AG10803 (cell line): ENCODE data around the gene ZG16.

Source experiments
- DNase-seq: peaks from one replicate; pipeline ENCODE4 v3.0.0; 2010; ENCODE audit warnings: low read depth
- H3K4me3 ChIP-seq: 2 replicates; pipeline ENCODE4 v1.5.1; 2011; ENCODE audit warnings: mild to moderate bottlenecking, low read length, control low read depth
- CTCF ChIP-seq: conservative IDR thresholded peaks from 2 replicates; pipeline ENCODE4 v1.5.1; 2011; ENCODE audit warnings: mild to moderate bottlenecking, low read length, control low read depth, inconsistent platforms

The ZG16 gene

DNA sequence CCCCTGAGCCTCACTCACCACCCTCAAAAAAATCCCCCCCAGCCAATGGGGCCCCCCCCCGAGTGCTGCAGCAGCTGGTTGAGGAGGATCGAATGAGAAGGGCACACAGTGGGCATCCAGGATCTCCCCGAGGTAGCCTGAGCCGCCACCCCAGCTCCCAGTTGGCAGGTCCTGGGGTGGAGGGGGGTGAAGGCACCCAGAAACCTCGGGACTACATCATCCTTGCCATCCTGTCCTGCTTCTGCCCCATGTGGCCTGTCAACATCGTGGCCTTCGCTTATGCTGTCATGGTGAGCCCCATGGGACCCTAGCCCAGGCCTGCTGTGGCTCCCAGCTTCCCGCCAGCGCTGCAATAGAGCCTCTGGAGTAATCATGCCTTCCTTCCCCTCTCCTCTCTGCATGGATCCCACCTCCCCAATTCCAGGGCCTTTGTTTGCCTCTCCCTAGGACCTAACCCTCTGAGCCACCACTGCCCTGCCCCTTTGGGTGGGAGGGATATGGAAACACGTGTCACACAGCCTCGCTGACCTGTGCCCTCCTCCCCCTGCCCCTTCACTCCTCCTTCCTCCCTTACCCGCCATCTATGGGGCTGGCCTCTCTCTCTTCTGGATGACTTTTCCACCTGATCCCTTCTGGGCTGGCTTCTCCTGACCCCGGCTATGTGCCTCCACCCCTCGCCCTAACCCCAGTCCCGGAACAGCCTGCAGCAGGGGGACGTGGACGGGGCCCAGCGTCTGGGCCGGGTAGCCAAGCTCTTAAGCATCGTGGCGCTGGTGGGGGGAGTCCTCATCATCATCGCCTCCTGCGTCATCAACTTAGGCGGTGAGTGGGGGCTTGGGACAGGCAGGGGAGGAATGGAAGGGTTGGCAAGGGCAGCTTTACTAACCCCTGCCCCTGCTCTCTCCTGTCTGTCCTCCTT lies 35.8 kb downstream of the ZG16 start:
- DNase-seq, result no peak
- no peak for TF ChIP-seq CTCF
- H3K4me3 ChIP-seq, result no peak overlapping the region

GRCh38 chr16:29814592-29814991 lies 36.5 kb downstream of the ZG16 start:
- H3K4me3 ChIP-seq, result no peak overlapping the region
- no peak for DNase-seq
- TF ChIP-seq CTCF, result no peak

DNA sequence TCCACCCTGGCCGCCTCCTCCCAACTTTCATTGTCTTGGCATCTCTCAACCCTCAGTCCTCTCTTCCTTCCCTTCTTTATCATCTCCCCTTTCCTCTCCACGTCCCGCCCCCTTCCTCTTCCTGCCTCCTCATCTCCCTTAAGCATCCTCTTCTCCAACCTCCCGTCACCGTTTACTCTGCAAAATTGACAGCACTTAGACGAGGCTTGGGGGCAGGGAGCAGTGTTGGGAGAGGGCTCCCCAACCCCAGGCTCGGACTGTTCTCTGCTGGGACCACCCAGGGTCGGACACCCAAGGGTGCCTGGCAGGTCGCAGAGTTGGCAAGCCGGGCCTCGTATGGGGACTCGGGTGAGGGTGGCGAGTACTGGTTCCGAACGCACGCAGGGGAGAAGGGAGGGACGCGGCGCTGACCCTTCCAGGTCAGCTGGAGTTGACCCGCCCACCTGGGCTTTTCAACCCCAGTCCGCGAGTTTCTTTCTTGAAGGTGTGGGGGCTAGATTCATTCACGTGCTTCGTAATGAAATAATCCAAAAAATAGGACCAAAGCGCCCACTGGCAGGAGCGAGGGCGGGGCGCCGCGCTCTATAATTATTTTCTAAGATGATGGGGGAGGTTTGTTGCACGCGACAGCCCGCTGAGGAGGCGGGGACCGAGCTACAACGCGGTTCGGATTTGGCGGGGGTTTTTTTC lies 37.1 kb downstream of the ZG16 start:
- TF ChIP-seq CTCF, result no peak
- H3K4me3 ChIP-seq, result peak overlapping the region; percentile 89
- DNase-seq, result no peak

- peak; percentile 100 for DNase-seq
- TF ChIP-seq CTCF, result peak; percentile 71
- H3K4me3 ChIP-seq, result peak within 1 kb of the TSS; percentile 89
These were observed 38.0 kb downstream of the ZG16 start, which contains the start of gene PAGR1 for GRCh38 chr16:29815793-29816693. TSS of gene PAGR1 (plus strand) at chr16:29816152. CDS start at chr16:29816526, 374 bp downstream.

DNA sequence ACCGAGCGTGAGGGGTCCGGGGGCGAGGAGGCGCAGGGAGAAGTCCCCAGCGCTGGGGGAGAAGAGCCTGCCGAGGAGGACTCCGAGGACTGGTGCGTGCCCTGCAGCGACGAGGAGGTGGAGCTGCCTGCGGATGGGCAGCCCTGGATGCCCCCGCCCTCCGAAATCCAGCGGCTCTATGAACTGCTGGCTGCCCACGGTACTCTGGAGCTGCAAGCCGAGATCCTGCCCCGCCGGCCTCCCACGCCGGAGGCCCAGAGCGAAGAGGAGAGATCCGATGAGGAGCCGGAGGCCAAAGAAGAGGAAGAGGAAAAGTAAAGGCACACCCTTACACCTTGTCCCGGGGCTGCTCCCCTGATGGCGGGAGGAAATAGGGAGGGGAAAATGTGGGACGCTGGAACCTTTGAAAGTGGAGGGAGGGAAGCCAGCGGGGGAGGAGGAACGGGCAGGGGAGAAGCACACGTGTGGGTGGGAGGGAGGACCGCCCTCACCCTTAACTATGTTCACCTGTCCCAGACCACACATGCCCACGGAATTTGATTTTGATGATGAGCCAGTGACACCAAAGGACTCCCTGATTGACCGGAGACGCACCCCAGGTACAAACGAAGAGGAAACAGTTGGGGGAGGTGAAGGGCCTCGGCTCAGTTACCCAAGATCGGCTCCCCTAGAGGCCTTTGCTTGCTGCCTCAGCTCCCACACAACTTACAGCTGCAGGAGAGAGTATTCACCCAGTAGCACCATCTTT lies 38.8 kb downstream of the ZG16 start:
- peak; percentile 60 for DNase-seq
- no peak; the same call in 1 of the 2 replicates for TF ChIP-seq CTCF
- peak overlapping the region; percentile 89 for H3K4me3 ChIP-seq

DNA sequence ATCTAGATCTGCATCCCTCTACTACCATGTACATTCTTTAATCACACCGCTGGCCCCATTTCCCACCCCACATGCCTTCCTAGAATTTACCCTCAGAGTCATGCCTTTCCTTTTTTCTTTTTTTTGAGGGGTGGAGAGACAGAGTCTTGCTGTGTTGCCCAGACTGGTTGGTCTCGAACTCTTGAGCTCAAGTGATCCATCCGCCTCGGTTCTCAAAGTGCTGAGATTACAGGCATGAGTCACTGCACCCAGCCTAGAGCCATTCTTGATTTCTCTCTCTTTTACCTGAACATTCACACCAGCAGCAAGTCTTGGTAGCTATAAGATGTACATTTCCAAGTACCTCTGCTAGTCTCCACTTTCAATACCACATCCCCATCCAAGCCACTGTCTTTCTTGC lies 40.0 kb downstream of the ZG16 start:
- no peak for TF ChIP-seq CTCF
- no peak for DNase-seq
- H3K4me3 ChIP-seq, result no peak overlapping the region
